ACHN (cell line): Measurements from ENCODE around the gene TMEM238L.

Experiments used
- DNase-seq: peaks from one replicate; pipeline ENCODE4 v3.0.0-alpha.2; 2015
- in situ Hi-C: cut with HindIII; loops from 2 replicates; pipeline ENCODE4 v1.10.0; 2017; ENCODE audit warnings: low sequenced_read_pairs, low pct_ligation_motif_present, low pct_unique_long_range_greater_than_20kb

Gene TMEM238L

GRCh38 chr17:10755592-10756127 lies 48.2 kb downstream of the TMEM238L start:
- no peak for DNase-seq
- in situ Hi-C loops, result no loop called here

GRCh38 chr17:10754861-10755591 lies 48.9 kb downstream of the TMEM238L start:
- DNase-seq, result no peak
- in situ Hi-C loops, result no loop called here

GRCh38 chr17:10754109-10754508 lies 49.8 kb downstream of the TMEM238L start:
- in situ Hi-C loops, result no loop called here
- DNase-seq, result peak; percentile 72

- in situ Hi-C loops, result no loop called here
- no peak for DNase-seq
Measured at GRCh38 chr17:10752696-10753095, 51.2 kb downstream of the TMEM238L start.

GRCh38 chr17:10751563-10751962 lies 52.3 kb downstream of the TMEM238L start:
- DNase-seq, result no peak
- in situ Hi-C loops, result no loop called here

- in situ Hi-C loops, result no loop called here
- DNase-seq, result no peak
Measured at GRCh38 chr17:10750210-10750609, 53.7 kb downstream of the TMEM238L start.

GRCh38 chr17:10748531-10749181 lies 55.2 kb downstream of the TMEM238L start:
- in situ Hi-C loops, result no loop called here
- DNase-seq, result no peak

- in situ Hi-C loops, result no loop called here
- no peak for DNase-seq
Measured at GRCh38 chr17:10745231-10745630, 58.7 kb downstream of the TMEM238L start.
